CD14-positive monocyte (primary cell): ENCODE data around the gene CYP2J2. TPM values are rescaled to one million over a fixed set of nuclear protein-coding genes. Genes with fewer than 3 reads are reported as not detected.

Experiments
- DNase-seq, 3 donors: peaks; one replicate each; pipeline ENCODE4 v3.0.0-alpha.2; 2011 to 2022
- H2AFZ ChIP-seq: 2 replicates; pipeline ENCODE4 v1.6.0; 2012; ENCODE audit warnings: mild to moderate bottlenecking, low read depth, low read length, inconsistent platforms; ENCODE audit not compliant: insufficient read depth, poor library complexity, severe bottlenecking
- H3K27ac ChIP-seq, 2 donors: 1 replicate in 1 of 2; 2 replicates in 1 of 2; pipeline ENCODE4 v1.5.1; 2012 to 2013; ENCODE audit warnings: low read length in 2 of 2, control low read depth in 1 of 2, inconsistent platforms in 1 of 2, low read depth in 1 of 2, mild to moderate bottlenecking in 1 of 2
- H3K27me3 ChIP-seq, 2 donors: one replicate each; pipeline versions ENCODE4 v1.6.0 to v1.6.1; 2011 to 2013; ENCODE audit warnings: low read length in 2 of 2; ENCODE audit not compliant: control insufficient read depth in 2 of 2, insufficient read depth in 2 of 2
- H3K36me3 ChIP-seq, 2 donors: replicated peaks in 1 of 2; 1 replicate in 1 of 2; 2 replicates in 1 of 2; pipeline versions ENCODE4 v1.5.1 to v1.6.1; 2012 to 2013; ENCODE audit warnings: low read length in 2 of 2, control low read depth in 1 of 2, inconsistent platforms in 1 of 2, mild to moderate bottlenecking in 1 of 2; ENCODE audit not compliant: insufficient read depth in 2 of 2, control insufficient read depth in 1 of 2
- H3K4me1 ChIP-seq, 2 donors: 1 replicate in 1 of 2; 2 replicates in 1 of 2; pipeline versions ENCODE4 v1.5.1 to v1.6.1; 2012 to 2013; ENCODE audit warnings: low read length in 2 of 2, control low read depth in 1 of 2, inconsistent platforms in 1 of 2, mild to moderate bottlenecking in 1 of 2, moderate library complexity in 1 of 2; ENCODE audit not compliant: insufficient read depth in 2 of 2, control insufficient read depth in 1 of 2
- H3K4me2 ChIP-seq: replicated peaks from 2 replicates; pipeline ENCODE3; 2012; ENCODE audit warnings: low read length, moderate library complexity, mild to moderate bottlenecking; ENCODE audit not compliant: poor library complexity, severe bottlenecking; ENCODE audit errors: extremely low read depth
- H3K4me3 ChIP-seq, 3 experiments: fragments of 200-600 bp in 1 of 3; sonication (generic) in 1 of 3; replicated peaks in 1 of 3; 1 replicate in 2 of 3; 2 replicates in 1 of 3; pipeline ENCODE4 v1.5.1; 2011 to 2013; ENCODE audit warnings: low read length in 3 of 3, mild to moderate bottlenecking in 3 of 3, control low read depth in 2 of 3, low read depth in 2 of 3, inconsistent platforms in 1 of 3, moderate library complexity in 1 of 3
- H3K79me2 ChIP-seq: 2 replicates; pipeline ENCODE4 v1.6.0; 2012; ENCODE audit warnings: mild to moderate bottlenecking, control low read depth, inconsistent platforms, low read length, moderate library complexity; ENCODE audit not compliant: insufficient read depth
- H3K9ac ChIP-seq: 2 replicates; pipeline ENCODE4 v1.6.0; 2017; ENCODE audit warnings: low read length, mild to moderate bottlenecking; ENCODE audit not compliant: insufficient read depth, poor library complexity, severe bottlenecking
- H3K9me3 ChIP-seq, 2 donors: replicated peaks in 1 of 2; 1 replicate in 1 of 2; 2 replicates in 1 of 2; pipeline versions ENCODE4 v1.5.1 to v1.6.1; 2012 to 2013; ENCODE audit warnings: low read length in 2 of 2, control low read depth in 1 of 2; ENCODE audit not compliant: control insufficient read depth in 1 of 2, insufficient read depth in 1 of 2
- H4K20me1 ChIP-seq: 2 replicates; pipeline ENCODE4 v1.6.0; 2012; ENCODE audit warnings: mild to moderate bottlenecking, low read length, control low read depth, moderate library complexity; ENCODE audit not compliant: insufficient read depth
- H3K27ac Mint-ChIP-seq, 7 donors: one replicate each; pipeline ENCODE4 v1.8.0; 2020; ENCODE audit warnings: mild to moderate bottlenecking in 7 of 7, mixed read lengths in 7 of 7, moderate library complexity in 6 of 7, inconsistent platforms in 2 of 7
- H3K27me3 Mint-ChIP-seq, 3 donors: one replicate each; pipeline ENCODE4 v1.8.0; 2021 to 2022; ENCODE audit warnings: low read depth in 3 of 3, mild to moderate bottlenecking in 3 of 3, mixed read lengths in 3 of 3, moderate library complexity in 3 of 3, inconsistent platforms in 1 of 3
- H3K36me3 Mint-ChIP-seq, 2 donors: one replicate each; pipeline ENCODE4 v1.8.0; 2020; ENCODE audit warnings: mixed read lengths in 2 of 2, inconsistent platforms in 1 of 2, mild to moderate bottlenecking in 1 of 2
- H3K4me1 Mint-ChIP-seq: one replicate; pipeline ENCODE4 v1.8.0; 2020; ENCODE audit warnings: mild to moderate bottlenecking, mixed read lengths
- H3K4me3 Mint-ChIP-seq, 2 donors: one replicate each; pipeline ENCODE4 v1.8.0; 2020; ENCODE audit warnings: mild to moderate bottlenecking in 2 of 2, mixed read lengths in 2 of 2, moderate library complexity in 1 of 2
- H3K9me3 Mint-ChIP-seq, 7 donors: one replicate each; pipeline ENCODE4 v1.8.0; 2020 to 2022; ENCODE audit warnings: mixed read lengths in 7 of 7, mild to moderate bottlenecking in 6 of 7, moderate library complexity in 6 of 7, inconsistent platforms in 2 of 7
- CTCF ChIP-seq: fragments of 200-600 bp; IDR thresholded peaks from one replicate; pipeline ENCODE4 v1.8.0; 2022; ENCODE audit warnings: antibody characterized with exemption, mild to moderate bottlenecking
- WGBS: methylation state at CpG from one replicate; pipeline ENCODE4 v1.1.5; 2013; ENCODE audit warnings: missing lambda C conversion rate; ENCODE audit not compliant: insufficient coverage; 5-methylcytosine and 5-hydroxymethylcytosine counted together
- intact Hi-C, 2 donors: fragments of 100-400 bp; cut with micrococcal nuclease; formaldehyde crosslinking; loops; one replicate each; pipeline versions ENCODE4 v1.15.0 to v1.15.1; 2023
- polyA plus RNA-seq, 3 donors: library from polyadenylated mRNA; depleted of rRNA in 1 of 3; unstranded in 2 of 3; stranded (reverse) in 1 of 3; fragments of 300-500 nt in 2 of 3; fragments of >200 nt in 1 of 3; fragmentation: Illumina TruSeq in 2 of 3; gene quantifications; 1 replicate in 2 of 3; 2 replicates in 1 of 3; pipeline ENCODE4 v1.2.3, GENCODE V29; 2012 to 2021

CYP2J2 gene
- polyA plus RNA-seq, 3 donors: not detected

GRCh38 chr1:59901770-59902388 is 24.7 kb downstream of the CYP2J2 start:
- Histone ChIP-seq H3K9me3 (no peaks in the 10 kb centered on the region), H3K4me3 (no peak overlapping the region), H3K79me2 (no peaks in the 10 kb centered on the region), H3K4me2 (no peak overlapping the region), H3K9ac (no peak overlapping the region), H3K27me3 (no peaks in the 10 kb centered on the region), H4K20me1 (no peaks in the 10 kb centered on the region), H3K36me3 (no peaks in the 10 kb centered on the region), H2AFZ (no peak overlapping the region), H3K4me1 (no peaks in the 10 kb centered on the region), H3K27ac (no peak overlapping the region)
- no peak overlapping the region for H3K4me3 Mint-ChIP-seq
- H3K4me1 Mint-ChIP-seq: peaks cover 6% of the 10 kb centered on the region
- no CpG with 5 or more reads among the region's 1 CpG for WGBS
- H3K9me3 Mint-ChIP-seq: peaks cover 0 to 6% (median 3%) of the 10 kb centered on the region in 7 donors
- H3K27ac Mint-ChIP-seq: no peak overlapping the region
- no peak for DNase-seq
- H3K36me3 Mint-ChIP-seq: no peaks in the 10 kb centered on the region
- no peaks in the 10 kb centered on the region for H3K27me3 Mint-ChIP-seq
- intact Hi-C loops: no loop called here
- no peak for TF ChIP-seq CTCF

- H3K27ac Mint-ChIP-seq: no peak overlapping the region
- Histone ChIP-seq H3K9ac (no peak overlapping the region), H3K4me3 (no peak overlapping the region), H3K36me3 (no peaks in the 10 kb centered on the region), H3K27ac (no peak overlapping the region), H3K27me3 (no peaks in the 10 kb centered on the region), H3K9me3 (no peaks in the 10 kb centered on the region), H3K79me2 (no peaks in the 10 kb centered on the region), H2AFZ (no peak overlapping the region), H3K4me2 (no peak overlapping the region), H4K20me1 (no peaks in the 10 kb centered on the region), H3K4me1 (no peaks in the 10 kb centered on the region)
- no peaks in the 10 kb centered on the region for H3K36me3 Mint-ChIP-seq
- no peaks in the 10 kb centered on the region for H3K27me3 Mint-ChIP-seq
- intact Hi-C loops: no loop called here
- no peak for DNase-seq
- H3K9me3 Mint-ChIP-seq: peaks cover 0 to 6% (median 3%) of the 10 kb centered on the region in 7 donors
- TF ChIP-seq CTCF: no peak
- H3K4me3 Mint-ChIP-seq: no peak overlapping the region
- 89% methylated on average over 1 of the region's 2 CpGs for WGBS
- H3K4me1 Mint-ChIP-seq: peaks cover 6% of the 10 kb centered on the region
These were observed 25.9 kb downstream of the CYP2J2 start for GRCh38 chr1:59900640-59901039.
